ENCODE data around the gene COX19.
A peak's percentile ranks its signal among the peaks of the same experiment; 100 is the strongest.
"Not testable (repeated sequence)": the region's sequence is repeated elsewhere in the genome, so short reads cannot be mapped to it uniquely, and the experiment has no call there.

The COX19 gene

DNA sequence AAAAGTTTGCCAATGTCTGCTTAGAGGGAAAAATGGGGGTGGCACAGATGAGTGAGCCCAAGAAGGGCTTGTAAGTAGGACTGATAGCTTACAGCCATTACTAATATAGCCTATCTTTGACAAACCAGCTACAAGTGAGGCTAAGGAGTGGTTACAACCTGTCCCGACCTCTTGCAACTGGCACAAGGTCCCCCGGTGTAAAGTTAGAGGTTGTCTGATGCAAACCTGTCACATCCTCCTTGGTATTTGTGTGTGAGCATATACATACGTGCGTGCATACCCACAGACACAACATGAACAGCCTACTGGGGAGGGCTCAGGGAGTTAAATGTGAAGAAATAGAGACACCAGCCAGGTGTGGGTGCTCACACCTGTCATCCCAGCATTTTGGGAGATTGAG lies 35.5 kb downstream of the COX19 start:
- no peak for DNase-seq

DNA sequence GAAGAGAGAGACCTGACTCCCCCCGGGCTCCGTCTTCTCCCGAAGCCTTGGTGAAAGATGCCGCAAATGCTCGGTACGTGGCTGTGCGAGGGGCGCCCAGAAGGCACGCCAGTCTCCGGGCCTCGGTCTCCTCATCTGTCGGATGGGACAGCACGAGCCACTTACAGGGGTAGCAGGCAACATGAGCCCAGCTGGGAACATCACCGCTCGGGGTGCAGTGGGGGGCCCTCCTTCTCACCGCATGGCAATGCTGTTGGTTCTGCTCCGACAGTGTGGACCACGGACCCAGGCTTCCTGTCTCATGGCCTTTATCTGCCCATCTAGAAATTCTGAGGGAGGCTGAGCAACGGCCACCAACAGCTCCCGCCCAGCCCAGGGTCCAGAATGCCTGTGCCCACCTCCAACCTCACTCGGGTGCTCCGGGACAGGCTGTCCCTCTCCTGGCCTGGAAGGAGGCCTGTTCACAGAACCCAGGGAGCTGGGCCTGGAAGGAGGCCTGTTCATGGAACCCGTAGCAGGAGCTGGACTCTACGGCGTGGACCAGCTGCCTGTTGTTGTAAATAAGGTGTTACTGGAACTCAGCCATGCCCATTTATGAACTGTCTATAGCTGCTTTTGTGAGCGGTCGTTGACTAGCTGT lies 36.7 kb downstream of the COX19 start:
- no peak for DNase-seq

DNA sequence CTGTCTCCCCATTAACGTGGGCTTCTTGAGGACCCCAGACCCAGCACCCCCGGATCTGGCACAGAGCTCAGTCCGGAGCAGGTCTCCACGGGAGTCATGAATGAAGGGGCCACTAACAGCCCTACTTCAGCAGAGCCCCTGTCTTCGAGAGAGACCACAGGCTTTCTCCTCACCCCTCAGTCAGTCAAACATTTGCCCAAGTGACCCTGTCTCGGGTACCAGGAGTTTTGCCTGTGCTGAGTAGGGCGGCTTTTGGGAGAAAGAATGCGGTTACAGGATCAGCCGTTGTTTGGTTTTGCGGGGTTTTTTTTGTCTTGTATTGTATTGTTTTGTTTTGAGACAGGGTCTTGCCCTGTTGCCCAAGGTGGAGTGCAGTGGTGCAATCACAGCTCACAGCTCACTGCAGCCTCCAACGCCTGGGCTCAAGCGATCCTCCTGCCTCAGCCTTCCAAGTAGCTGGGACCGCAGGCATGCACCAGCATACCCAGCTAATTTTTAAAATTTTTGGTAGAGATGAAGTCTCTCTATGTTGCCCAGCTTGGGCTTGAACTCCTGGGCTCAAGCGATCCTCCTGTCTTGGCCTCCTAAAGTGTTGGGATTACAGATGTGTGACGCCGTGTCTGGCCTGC lies 37.4 kb downstream of the COX19 start:
- DNase-seq, result no peak

DNA sequence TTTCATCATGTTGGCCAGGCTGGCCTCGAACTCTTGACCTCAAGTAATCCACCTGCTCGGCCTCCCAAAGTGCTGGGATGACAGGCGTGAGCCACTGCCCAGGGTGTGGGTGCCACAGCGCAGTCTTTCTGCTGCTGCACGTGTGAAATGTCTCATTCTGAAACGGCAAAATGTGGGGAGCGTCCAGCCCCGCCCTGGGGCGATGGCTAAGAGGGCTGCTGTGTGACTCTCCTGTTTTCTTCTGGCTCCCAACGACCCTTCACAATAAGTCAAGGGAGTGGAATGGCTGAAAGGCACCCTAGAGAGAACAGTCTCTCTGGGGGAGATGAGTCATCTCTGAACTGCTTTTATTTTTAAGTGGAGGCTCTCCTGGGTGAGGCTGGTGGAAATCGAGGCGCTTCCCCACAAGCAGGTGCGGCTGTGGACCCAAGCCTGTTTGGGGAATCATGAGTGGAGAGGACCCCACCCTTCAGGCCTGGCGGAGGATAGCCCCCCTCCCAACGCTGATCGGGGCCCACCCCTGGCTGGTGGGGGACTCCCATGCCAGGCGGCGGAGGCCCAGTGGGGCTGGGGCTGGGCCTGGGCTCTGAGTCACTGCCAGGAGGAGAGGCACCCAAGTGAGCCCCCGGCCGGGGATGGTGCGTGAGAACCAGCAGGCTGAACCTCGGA lies 38.8 kb downstream of the COX19 start:
- no peak for DNase-seq

DNA sequence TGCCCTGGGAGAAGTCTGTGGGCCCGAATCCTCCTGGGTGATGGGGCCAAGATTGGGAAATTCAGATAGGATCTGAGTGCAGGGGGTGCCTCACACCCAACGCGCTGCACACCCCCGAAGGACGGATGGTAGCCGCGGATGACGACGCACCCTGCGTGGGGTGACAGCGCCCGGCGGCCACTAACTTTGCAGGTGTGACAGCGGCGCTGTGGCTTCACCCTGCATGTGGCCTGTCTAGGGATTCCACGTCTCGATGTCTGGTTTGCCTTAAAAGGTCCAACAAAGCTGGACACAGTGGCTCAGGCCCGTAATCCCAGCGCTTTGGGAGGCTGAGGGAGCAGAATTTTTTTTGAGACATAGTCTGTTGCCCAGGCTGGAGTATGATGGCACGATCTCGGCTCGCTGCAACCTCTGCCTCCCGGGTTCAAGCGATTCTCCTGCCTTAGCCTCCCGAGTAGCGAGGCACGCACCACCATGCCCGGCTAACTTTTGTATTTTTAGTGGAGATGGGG lies 39.4 kb downstream of the COX19 start:
- no peak for DNase-seq

DNA sequence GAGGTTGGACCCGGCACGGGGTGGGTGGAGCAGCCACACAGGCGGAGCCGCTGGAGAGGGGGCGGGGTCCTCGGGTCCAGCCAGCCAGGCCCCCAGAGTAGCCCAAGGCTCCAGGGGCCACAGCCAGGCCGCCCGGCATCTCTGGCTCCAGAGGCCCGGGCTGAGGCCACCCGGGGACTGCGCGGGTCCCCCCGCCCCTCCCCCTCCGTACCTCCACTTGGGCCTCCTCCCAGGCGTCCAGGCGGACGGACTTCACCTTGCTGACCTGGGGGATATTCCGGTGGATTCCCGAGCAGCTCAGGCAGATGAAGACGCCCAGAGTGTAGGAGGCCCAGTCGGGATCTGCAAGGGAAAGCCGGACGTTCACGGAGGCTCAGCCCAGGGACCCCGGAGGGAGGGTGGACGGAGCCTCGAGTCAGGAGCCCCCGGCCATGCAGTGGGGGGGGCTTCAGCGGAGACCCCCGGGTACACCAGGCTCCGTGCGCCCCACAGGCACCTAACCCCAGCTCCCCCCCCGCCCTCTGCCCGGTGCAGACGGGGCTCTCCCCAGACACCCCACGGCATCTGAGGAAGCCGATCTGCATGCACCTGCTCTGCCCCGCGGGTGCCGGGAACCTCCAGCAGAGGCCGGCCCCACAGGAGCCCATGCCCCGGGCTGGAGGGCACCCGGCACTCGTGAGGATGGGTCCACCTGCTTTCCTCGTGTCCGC lies 40.0 kb downstream of the COX19 start:
- no peak for DNase-seq

DNA sequence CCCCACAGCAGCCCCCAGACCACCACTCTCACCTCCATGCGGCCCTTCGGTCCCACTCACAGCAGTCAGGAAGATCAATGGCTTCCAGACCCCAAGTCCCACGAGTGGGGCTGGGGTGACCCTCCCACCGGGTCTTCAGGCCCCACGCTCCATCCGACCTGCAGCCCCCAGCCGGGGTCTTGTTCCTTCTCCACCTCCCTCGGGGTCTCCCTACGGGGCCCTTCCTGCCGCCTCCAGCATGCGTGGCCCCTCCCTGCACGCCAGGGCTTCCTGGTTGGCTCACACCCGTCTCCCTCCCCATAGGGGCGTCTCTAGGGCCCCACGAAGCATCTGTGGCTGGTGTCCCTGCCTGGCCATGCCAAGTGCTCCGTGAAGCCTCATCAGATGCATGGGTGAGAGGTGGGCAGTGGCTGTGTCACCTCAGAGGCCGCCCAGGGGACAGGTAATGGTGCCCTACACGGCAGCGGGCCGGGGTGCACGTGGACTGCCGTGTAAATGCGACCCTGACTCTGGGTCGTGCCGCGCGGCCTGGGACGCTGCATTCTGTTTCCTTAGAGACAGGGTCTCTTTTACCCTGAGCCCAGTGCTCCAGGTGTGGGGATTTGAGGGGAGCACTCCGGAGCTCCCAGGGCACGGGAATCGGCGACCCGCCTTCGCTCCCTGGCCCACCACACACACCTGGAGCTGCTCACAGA lies 40.7 kb downstream of the COX19 start:
- no peak for DNase-seq

DNA sequence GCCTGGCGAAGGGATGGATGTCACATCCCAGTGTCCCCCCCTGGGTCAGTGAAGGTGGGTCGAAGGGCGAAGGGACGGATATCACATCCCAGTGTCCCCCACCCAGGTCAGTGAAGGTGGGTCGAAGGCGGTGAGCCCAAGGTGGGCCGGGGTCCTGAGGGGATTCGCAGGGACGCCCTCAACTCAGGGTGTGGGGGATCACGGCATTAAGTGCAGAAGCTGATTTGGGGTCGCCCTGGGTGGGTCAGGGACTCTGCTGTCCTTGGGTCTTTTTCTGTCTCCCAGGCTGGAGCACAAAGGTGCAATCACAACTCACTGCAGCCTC lies 42.7 kb downstream of the COX19 start:
- DNase-seq, result no peak

DNA sequence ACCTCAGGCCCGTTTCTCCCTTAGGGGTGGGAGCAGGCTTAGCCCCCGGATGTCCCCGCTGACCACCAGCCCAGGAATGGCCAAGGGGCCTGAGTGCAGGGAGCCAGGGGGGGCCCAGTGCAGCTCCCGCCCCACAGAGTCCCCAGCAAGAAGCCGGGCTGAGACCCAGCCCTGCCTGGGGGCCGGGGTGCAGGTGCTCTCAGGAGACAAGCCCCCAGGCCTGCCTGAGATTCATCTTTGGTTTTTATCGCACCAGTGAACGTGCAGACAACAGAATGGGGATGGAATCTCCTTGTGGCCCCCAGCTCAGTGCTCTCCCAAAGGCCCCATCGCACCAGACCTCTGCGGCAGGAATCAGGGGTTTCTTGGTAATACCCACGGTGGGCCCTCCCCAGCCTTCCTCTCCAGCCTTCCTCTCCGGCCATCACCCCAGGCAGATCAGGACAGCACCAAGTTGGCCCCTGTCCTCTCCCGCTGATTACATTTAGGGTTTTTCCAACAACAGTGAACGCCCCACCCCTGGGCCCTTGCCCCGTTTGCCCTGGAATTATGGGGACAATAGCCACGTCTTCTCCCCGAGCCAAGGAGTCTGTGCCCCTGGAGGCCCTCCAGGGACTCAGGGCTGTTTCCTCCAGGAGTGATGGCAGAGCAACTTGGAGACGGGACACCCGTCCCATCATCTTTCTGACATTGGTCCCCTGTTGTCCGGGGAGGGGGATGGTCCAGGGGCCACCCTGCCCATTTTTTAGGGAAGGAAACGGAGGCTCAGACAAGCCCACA lies 43.3 kb downstream of the COX19 start:
- DNase-seq, result no peak

DNA sequence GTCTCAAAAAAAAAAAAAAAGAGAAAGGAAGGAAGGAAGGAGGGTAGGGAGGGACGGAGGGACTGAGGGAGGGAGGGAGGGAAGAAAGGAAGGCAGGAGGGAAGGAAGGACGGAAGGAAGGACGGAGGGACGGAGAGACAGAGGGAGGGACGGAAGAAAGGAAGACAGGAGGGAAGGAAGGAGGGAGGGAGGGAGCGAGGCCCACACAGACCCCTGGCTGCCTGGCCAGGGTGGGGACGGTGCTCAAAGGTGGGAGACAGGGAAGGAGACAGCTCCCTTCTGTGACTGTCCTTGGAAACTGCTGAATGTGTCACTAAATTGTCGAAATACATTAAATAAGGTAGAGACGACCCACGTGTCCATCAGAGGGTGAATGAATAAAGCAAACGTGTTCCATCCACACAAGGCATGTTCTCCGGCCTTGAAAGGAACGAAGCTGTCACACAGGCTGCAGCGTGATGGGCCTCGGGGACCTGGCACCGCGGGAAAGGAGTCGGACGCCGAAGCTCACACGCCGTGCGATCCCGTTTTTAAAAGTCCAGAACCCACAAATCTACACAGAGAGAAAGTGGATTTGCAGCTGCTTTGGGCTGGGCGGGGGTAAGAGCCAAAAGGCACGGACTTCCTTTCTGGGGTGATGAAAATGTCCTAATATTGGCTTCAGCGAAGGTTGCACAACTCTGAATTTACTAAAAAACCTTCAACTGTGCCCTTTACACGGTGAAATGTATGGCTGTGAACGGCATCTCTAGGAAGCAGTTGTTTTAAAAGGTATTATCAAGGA lies 44.2 kb downstream of the COX19 start:
- no peak for DNase-seq

DNA sequence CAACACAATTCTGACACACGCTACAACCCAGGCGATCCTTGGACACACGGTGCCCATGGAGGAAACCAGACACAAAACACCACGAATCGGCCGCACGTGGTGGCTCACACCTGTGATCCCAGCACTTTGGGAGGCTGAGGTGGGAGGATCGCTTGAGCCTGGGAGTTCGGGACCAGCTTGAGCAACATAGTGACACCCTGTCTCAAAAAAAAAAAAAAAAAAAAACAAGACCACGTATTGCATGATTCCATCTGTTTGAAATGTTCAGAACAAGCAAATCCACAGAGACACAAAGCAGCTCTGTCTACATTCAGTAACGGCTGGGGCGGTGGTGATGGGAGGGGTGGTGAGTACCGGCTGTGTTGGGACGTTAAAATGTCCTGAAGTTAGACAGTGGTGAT lies 46.0 kb downstream of the COX19 start:
- no peak for DNase-seq

DNA sequence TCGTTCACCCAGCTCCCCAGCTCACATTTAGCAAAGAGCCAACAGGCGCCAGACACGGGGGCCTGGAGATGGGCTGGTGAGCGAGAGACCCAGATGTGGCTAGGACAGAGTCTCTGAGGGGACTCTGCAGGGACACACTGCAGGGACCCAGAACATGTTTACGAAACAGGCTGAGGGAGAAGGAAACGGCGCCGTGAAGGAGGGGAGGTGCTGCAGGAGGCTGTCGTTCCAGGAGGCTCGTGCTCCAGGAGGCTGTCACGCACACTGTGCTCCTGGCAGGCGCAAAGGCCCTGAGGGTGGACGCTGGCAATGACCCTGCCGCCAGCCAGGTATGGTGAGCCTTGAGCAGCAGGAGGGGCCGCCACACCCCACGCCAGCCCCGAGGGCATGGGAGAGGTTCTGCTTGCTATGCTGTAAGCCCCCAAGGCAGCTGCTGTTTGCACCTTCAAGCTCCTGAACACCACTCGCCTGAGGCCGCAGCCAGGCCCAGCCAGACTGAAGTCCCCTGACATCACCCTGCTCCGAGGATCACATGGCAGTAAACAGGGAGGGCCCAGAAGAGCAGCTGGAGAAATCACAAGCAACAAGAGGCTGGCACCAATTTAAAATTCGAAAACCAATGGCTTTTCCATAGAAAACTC lies 48.2 kb downstream of the COX19 start:
- DNase-seq, result no peak

DNA sequence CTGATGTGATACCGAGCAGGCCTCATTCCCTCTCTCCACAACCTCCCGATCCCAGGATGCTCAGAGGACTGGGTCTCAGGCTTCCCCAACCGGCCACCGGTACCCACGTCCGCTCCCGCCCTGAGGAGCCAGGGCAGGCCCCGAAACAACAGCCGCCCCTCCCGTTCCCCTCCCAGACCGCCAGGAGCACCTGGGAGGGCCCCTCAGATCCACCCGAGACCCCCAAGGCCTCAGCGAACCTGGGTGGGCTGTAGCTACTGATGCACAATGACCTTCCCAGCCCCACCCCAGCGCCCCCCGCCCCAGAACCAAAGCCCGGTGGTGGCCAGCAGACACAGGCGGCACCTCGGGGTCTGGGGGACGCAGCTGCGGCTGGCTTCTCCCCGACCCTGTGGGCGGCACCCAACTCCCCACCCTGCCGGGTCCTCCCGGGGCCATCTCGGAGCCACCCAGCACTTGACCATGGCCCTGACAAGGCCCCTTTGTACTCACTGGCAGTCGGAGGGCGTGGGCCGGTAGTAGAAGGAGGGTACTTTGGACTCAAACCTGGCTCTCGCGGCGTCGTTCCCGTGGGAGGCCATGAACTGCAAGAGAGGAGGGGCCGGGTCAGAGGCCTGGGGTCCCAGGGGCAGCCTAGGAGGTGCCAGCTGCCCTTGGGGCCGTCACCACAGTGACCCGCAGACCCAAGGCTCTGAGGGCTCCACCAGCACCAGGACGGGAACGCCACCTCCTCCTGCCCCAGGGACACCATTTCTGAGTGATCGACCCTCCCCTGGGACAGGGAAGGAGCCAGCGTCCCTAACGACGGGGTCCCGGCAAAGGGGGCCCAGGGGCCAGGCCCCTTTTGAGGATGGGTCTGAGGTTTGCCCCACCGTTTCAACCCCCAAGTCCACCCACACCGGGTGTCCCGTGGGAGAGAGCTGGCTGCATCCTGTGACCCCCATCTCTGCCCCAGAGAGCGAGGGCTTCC lies 49.0 kb downstream of the COX19 start:
- no peak for DNase-seq

DNA sequence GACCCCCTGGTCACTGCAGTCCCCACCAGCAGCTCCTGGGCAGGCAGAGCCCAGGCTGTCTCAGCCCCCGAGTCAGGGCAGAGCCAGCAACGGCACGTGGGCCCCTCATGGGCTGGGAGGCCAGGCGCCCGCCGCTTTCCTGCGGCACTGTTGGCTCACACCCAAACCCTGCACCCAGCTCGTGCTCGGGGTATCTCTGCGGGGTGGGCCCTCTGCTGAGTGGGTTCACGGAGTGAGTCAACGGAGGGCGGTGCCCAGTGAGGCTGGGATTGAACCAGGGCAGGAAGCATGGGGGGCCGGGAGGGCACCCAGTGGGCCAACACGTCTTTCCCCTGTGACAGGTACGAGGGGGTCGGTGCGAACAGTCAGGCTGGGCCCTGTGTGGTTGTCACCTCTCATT lies 49.7 kb downstream of the COX19 start:
- peak; percentile 77 for DNase-seq

DNA sequence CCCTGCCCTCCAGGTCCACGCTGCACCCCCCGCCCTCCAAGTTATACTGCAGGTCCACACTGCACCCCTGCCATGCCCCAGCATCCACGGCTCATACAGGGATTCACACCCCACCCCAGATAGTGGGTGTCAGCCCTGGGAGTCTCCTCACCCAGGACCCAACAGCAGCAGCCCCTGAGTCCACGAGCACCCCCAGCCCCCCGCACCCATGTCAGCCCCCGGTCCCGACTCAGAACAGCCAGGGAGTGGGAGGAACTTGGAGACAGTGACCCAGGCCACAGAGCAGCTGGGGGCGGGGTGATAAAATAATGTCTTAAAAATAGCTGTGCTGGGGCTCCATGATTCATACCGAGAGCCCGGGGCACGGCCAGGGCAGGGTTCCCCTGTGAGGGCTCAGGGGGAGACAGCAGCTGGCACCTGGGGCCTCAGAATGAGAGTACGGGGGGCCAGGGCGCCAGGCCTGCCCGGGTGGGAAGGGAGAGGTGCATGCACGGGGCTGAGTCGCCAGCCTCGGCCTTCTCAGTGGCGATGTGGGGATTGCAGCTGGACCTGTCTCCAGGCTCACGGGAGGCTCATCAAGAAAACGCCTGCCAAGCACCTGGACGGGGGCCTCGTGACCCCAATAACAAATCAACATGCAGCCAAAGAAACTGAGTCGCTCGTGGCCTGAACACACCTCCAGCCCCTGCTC lies 50.7 kb downstream of the COX19 start:
- DNase-seq, result peak; percentile 53

DNA sequence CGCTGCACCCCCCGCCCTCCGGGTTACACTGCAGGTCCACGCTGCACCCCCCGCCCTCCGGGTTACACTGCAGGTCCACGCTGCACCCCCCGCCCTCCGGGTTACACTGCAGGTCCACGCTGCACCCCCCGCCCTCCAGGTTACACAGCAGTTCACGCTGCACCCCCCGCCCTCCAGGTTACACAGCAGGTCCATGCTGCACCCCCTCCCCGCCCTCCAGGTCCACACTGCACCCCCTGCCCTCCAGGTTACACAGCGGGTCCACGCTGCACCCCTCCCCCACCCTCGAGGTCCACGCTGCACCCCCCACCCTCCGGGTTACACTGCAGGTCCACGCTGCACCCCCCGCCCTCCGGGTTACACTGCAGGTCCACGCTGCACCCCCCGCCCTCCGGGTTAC lies 51.3 kb downstream of the COX19 start:
- DNase-seq, result not testable (repeated sequence)

DNA sequence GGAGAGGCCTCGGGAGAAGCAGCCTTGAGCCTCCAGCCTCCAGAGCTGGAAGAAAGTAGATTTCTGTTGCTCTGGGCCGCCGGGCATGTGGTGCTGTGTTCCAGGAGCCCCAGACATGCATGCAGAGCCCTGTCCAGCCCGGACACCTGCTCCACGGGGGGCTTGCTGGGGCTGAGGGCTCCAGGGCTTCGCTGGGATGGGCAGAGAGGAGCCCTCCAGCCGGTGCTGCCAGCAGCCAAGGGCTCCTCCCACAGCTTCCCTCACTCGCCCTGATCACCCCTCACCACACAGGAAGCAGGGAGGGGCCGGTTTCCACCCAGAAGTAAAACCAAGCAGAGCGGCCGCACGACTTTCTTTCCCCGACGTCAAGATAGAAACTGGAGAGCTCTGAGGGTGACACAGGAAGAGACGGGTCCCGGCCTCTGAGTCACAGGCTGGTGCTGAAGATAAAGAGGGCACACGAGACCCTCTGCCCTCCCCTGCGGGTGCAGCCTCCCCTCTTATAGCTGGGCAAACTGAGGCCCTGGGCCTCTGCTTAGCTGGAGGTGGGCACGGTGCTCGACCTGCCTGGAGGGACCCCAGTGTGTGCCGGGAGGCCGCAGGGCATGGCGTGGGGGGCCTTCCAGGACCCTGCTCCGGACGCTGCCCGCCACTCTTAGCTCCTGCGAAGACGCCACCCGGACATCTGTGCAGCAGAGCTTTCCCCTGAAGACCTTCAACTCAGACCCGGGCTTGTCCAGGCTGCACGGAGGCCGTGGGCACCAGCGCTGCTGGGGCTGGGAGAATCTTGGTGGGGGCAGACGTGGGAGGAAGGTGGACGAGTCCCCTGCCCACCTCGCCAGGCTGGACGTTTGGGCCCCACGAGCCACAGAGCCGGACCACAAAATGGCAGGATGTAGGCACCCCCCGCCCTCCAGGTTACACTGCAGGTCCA lies 52.0 kb downstream of the COX19 start:
- peak; percentile 88 for DNase-seq
